ENCODE results near the gene CTDNEP1.

GRCh38 chr17:7248796-7249195 is 2.7 kb downstream of the CTDNEP1 start:
- TF ChIP-seq CTCF (conservative IDR thresholded peaks at IDR 0.05; ENCODE audit: low read depth, low read length) = no peak
- no peak for TF ChIP-seq BHLHE40 (IDR thresholded peaks at IDR 0.05; ENCODE audit: low read depth, low read length)
- TF ChIP-seq POLR2A (IDR thresholded peaks at IDR 0.05; ENCODE audit: low read depth, low read length) = no peak
- no peak for TF ChIP-seq CEBPB (IDR thresholded peaks at IDR 0.05; ENCODE audit: low read depth, low read length)
- no peak for TF ChIP-seq USF2 (IDR thresholded peaks at IDR 0.05; ENCODE audit: low read depth, low read length)
- TF ChIP-seq MXI1 (IDR thresholded peaks at IDR 0.05; ENCODE audit: borderline replicate concordance, low read depth, low read length) = no peak
